ENCODE data around the gene PPP1R14D.

DNA sequence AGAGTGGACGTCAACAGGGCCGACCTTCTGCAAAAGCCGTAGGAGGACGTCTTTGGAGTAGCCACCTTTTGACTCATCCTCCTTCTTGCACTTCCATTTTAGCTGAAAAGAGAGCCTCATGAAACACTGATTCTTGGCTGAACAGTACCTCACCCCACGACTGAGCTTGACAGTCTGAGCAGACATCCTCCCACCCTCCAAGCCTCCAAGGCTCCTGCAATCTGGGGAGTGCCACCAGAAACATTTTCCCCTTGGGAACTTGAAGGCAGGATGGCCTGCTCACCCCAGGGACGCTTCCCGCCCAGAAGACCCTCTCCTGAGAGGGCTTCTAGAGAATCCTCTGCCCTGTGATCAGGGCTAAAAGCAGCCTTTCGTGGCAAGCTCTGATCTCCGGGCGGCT is 53.5 kb downstream of the PPP1R14D start:
- TF ChIP-seq, protein P1, sequence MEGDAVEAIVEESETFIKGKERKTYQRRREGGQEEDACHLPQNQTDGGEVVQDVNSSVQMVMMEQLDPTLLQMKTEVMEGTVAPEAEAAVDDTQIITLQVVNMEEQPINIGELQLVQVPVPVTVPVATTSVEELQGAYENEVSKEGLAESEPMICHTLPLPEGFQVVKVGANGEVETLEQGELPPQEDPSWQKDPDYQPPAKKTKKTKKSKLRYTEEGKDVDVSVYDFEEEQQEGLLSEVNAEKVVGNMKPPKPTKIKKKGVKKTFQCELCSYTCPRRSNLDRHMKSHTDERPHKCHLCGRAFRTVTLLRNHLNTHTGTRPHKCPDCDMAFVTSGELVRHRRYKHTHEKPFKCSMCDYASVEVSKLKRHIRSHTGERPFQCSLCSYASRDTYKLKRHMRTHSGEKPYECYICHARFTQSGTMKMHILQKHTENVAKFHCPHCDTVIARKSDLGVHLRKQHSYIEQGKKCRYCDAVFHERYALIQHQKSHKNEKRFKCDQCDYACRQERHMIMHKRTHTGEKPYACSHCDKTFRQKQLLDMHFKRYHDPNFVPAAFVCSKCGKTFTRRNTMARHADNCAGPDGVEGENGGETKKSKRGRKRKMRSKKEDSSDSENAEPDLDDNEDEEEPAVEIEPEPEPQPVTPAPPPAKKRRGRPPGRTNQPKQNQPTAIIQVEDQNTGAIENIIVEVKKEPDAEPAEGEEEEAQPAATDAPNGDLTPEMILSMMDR (IDR thresholded peaks at IDR 0.05): no peak
- no peak for TF ChIP-seq POLR2A (IDR thresholded peaks at IDR 0.05)
